ENCODE measurements around the gene CCL22. TPM values are rescaled to one million over a fixed set of nuclear protein-coding genes. Genes with fewer than 3 reads are reported as not detected.
"Not testable (repeated sequence)": the region's sequence is repeated elsewhere in the genome, so short reads cannot be mapped to it uniquely, and the experiment has no call there.

The CCL22 gene
- total RNA-seq, 1 donor: not detected

DNA sequence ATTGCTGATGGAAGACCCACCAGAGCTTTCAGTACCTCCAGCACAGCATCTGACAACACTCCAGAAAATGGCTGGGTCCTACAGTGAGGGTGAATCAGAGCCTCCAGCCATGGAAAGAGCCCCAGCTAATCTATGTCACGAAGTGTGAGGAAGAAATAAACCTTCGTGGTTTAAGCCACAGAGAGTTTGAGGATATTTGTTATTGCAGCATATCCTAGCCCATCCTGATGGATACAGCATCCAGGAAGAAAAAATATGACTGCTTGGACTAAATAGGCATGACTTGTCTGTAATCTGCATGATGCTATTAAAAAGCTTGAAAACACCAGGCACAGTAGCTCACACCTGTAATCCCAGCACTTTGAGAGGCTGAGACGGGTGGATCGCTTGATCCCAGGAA is 32.7 kb downstream of the CCL22 start:
- no peak for DNase-seq (ENCODE audit: low read depth in 2 of 3, low spot score in 2 of 3)

DNA sequence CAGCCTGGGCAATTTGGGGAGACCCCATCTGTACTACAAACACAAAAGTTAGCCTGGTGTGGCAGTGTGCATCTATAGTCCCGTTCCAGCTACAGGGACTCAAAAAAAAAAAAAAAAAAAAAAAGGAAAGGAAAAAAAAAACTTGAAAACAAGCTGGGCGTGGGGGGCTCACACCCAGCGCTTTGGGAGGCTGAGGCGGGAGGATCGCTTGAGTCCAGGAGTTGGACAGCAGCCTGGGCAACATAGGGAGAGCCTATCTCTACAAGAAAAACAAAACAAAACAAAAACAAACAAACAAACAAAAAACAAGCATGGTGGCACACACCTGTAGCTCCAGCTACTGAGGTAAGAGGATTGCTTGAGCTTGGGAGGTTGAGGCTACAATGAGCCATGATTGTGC is 33.1 kb downstream of the CCL22 start:
- no peak for DNase-seq (ENCODE audit: low read depth in 2 of 3, low spot score in 2 of 3)

DNA sequence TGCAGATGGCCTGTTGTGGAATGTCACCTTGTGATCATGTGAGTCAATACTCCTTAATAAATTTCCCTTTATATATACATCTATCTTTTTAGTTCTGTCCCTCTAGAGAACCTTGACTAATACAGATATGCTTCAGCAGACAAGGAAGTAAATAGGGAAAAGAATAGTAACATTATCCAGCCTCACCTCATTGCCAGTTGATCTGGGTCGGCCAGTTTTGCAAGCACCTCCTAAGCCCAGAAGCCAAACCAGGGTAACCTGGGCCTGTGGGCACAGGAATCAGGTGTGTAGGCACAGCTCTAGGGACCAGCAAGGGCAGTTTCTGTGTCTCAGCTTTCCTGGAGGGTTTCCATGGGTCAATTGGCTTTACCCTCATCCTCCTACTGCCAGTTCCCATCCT is 34.1 kb downstream of the CCL22 start:
- DNase-seq (ENCODE audit: low read depth in 2 of 3, low spot score in 2 of 3): no peak

DNA sequence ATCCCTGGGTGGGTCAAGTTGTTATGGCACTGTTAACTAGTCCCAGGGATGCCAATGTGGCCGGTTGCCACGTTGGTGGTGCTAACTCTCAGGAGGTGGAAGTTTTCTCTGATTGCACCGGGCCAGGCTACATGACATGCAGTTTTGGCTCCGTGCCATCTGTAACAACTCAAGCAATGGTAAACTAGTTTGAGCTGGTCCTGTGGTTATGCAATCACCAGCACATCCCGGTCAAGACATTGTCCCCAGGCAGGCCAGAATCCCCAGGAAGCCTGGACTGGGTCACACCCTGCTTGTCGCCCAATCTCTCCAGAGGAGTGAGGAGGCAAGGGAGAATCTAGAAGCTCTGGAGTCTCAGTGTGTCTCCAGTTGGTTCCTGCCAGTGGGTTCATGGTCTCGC is 35.9 kb downstream of the CCL22 start:
- no peak for DNase-seq (ENCODE audit: low read depth in 2 of 3, low spot score in 2 of 3)

DNA sequence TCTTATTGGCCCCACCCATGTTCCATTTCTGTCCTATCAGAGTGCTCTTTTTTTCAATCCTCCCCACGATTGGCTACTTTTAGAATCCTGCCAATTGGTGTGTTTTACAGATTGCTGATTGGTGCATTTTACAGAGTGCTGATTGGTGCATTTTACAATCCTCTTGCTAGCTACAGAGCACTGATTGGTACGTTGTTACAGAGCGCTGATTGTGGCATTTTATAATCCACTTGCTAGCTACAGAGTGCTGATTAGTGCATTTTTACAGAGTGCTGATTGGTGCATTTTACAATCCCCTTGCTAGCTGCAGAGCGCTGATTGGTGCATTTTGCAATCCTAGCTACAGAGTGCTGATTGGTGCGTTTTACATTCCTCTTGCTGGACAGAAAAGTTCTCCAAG is 36.4 kb downstream of the CCL22 start:
- DNase-seq (ENCODE audit: low read depth in 2 of 3, low spot score in 2 of 3): no peak

DNA sequence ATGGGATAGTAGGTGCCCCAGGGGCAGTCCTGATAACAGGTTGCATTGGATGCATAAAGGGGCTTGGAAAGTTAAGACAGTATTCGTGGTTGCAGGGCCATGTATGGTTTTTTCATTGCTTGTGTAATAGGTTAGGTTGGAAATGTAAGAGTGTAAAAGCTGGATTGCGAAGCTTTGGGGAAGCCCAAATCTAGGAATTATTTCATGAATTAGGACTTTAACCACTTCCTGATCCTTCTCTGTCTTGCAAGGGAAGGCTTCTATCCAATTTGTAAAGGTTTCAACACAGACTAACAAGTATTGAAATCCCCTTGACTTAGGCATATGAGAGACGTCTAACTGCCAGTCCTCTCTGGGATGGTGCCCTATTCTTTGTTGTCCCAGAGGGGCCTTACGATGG is 38.2 kb downstream of the CCL22 start:
- DNase-seq (ENCODE audit: low read depth in 2 of 3, low spot score in 2 of 3): no peak

DNA sequence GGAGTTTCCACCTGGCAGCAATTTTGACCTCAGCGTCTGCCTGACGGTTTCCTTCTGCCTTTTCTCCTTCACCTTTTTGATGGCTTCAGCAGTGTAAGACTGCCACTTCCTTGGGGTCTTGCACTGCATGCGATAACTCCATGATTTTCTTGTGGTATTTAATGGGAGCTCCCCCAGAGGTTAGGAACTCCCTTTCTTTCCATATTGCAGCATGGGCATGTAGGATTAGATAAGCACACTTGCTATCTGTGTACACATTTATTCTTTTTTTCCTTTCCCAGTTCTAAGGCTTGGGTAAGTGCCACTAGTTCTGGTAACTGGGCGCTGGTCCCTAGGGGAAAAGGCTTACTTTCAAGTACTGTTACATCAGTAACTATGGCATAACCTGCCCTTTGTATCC is 38.9 kb downstream of the CCL22 start:
- DNase-seq (ENCODE audit: low read depth in 2 of 3, low spot score in 2 of 3): not testable (repeated sequence)

DNA sequence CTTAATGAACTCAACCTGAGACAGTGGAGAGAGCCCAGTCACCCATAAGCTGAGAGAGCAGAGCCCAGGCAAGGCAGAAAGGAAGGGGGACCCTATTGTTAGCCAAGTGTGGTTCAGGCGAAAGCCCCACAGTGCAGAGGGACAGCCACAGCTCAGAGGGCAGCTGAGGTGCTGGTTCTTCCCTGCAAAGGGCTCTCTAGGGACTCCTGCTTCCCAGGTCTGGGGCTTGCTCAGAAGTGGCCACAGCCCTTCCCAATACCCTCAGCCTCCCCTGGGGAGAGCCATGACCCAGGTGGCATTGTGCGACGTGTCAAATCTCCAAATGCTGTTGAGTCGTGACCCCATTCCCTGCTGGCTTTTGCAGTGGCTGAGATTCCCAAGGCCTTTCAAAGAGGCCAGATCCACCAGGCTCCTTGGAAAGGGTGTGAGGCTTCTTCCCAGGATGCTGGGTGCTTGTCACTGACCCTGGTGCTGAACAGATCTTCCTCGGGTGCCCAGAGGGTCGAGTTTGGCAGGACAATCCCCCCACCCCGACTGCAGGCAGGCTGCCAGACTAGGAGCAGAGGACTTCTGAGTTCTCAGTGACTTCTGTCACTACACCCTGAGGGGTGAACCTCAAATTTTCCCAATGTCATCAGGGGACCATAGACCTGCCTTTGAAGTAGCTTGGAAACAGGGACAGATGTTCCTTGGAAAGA is 43.5 kb downstream of the CCL22 start:
- DNase-seq (ENCODE audit: low read depth in 2 of 3, low spot score in 2 of 3): no peak

DNA sequence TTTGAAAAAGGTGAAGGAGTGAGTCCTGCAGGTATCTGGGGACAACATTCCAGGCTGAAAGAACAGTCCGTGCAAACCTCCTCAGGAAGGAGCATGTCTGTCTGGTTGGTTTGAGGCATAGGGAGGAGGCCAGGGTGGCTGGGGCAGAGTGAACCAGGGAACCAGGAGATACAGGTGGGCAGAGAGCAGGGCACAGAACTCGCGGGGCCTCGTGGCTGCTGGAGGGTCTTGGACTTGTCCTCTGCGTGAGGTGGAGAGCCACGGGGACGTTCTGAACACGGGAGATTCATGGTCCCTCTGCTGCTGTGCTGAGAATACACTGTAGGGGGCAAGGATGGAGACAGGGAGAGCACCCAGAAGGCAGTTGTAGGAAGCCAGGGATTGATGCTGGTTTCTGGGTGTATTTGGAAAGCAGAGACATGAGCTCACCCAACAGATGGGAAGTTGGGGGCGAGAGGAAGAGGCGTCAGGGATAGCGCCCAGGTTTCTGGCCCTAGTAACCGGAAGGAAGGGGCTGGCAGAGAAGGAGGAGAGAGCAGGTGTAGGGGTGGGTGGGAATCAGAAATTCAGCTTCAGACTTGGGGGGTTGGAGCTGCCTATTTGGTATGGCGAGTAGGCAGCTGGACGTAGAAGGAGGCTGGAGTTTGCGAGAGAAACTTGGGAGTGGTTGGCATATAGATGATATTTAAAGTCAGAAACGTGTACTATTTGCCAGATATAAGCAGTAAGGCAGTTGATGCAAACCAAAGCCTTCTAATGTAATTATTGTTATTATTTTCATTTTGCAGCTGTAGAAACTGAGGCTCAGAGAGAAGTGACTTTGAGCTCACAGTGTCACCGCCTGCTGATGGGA is 45.6 kb downstream of the CCL22 start, which contains the start of gene CCL17:
CCL17 (plus strand) TSS at position 803 of the 853 bp plus-strand sequence. CDS start 9,166 bp downstream, outside the sequence.
- DNase-seq (ENCODE audit: low read depth in 2 of 3, low spot score in 2 of 3): no peak

DNA sequence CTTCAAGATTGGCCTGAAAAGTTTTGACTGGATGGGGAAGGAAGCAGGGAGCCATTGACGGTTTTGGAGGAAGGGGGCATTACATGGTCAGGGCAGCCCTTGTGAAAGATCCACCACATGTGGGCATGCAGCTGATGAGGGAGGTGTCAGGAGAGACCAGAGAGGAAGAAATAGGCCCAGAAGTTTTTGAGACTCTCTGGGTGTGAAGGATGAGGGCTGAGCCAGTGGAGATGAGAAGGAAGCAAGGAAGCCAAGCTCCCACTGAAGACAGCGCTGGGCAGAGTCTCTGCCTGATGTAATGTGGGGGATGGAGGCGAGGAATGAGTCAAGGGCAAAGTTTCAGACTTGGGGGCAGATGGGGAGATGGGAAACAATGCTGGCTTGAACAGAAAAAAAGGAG is 46.5 kb downstream of the CCL22 start:
- DNase-seq (ENCODE audit: low read depth in 2 of 3, low spot score in 2 of 3): no peak

DNA sequence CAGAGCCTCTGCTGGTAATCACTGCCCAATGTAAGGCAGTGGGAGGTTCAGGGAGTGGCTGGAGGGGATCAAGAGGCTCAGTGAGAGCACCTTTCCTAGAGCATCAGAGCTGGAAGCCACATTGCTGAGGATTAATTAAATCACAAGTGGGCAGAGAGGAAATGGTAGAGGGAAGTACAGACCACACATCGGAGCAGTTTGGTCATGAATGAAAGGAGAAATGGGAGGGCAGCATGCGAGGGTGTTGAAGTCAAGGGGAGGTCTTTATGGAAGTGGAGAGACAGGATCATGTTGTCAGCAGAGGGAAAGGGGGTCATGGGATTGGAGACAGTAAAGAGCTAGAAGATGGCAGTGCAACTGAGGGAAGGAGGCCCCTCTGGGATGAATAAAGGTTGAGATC is 48.3 kb downstream of the CCL22 start:
- DNase-seq (ENCODE audit: low read depth in 2 of 3, low spot score in 2 of 3): peak in 1 of 3 donors; percentile 28

DNA sequence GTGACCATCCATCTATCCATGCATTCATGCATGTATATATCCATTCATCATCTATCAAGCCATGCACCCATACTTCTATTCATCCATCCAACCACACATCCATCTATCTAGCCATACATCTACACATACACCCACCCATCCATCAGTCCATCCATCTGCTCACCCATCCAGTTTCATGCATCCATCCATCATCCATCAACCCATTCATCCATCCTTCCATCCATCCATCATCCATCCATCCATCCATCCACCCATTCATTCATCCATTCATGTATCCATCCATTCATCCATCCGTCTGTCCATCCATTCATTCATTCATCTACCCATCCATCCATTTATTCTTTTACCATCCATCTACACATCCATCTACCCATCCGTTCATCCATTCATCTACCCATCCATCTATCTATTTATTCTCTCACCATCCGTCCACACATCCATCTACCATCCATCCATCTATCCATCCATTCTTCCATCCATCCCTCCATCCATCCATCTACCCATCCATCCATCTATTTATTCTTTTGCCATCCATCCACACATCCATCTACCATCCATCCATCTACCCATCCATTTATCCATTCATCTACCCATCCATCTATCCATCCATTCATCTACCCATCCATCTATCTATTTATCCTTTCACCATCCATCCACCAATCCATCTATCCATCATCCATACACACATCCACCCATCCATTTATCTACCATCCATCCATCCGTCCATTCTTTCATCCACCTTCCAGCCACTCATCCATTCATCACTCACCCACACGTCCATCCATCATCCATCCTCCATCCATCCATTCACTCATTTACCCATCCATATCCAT is 49.2 kb downstream of the CCL22 start:
- DNase-seq (ENCODE audit: low read depth in 2 of 3, low spot score in 2 of 3): no peak

DNA sequence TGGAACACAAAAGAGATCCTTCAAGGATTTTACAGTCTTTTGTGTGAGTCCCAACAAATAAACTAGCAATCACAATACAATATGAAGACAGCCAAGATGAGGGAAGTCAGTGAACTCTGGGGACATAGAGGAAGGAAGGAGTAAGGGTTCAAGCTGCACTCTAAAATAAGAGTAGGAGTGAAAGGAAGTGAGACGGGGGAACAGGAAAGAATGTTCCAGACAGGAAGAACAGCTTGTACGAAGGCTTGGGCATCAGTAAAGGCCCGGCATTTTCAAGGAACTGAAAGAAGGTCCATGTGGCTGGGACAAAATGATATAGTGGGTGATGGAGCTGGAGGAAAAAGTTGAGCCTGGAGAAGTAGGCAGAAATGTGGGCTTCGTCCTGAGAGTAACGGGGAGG is 50.5 kb downstream of the CCL22 start:
- no peak for DNase-seq (ENCODE audit: low read depth in 2 of 3, low spot score in 2 of 3)

DNA sequence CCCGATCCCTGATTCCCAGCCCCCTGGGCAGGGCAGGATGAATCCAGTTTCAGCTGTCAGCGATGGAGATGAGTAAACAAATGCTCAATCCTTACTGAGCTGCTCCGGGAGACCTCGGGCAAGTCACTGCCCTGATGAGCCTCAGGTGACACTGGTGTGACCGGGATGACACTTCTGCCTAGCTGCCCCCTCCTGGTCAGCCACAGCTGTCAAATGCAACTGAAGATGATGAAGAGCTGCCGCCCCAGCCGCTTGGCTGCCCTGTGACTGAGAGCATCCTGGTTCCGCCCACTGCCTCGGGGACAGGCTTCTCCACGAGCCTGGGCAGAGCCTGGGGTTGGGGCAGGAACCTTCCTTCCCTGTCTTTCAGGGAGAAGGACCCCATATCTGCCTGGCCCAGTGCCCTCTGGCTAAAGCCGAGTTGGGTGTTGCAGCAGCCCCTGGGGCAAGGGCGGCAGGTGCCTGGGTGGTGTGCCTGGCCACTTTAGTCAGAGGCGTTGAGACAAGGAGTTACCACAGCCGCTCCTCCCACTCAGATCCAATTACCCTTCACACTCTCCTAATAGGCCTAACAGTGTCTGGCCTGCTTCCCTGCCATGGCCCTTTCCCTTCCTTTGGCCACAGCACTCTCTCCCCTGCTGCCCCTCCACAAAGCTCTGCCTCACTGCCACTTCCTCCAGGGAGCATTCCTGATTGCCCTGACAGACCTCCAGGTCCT is 51.4 kb downstream of the CCL22 start:
- DNase-seq (ENCODE audit: low read depth in 2 of 3, low spot score in 2 of 3): no peak

DNA sequence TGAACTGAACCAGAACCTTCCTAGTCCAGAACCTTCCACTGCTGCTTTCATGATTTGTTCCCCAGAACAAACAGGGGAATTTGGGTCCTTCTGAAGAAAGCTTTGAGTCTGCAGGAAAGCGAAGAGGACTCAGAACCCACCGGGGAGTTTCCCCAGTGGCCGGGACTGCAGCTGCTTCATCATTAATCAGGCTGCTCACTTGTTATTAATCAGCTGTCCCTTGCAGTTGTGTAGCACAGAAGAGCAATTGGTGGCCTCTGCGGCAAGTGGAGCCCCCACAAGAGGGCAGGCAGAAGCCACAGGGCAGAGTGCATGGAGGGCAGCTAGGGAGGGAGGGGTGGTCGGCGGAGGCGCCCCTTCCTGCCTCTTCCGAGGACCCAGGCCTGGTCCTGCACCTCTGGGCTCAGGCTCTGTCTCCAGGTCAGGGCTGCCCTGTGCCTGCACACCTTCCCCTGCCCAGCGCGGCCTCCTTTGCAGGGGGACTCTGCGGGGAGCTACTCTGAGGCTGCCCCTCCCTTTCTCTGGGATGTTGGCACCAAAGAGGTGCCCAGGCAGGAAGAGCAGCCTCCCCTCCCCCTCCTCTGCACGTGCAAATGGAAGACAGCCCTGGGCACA is 52.9 kb downstream of the CCL22 start:
- DNase-seq (ENCODE audit: low read depth in 2 of 3, low spot score in 2 of 3): no peak

DNA sequence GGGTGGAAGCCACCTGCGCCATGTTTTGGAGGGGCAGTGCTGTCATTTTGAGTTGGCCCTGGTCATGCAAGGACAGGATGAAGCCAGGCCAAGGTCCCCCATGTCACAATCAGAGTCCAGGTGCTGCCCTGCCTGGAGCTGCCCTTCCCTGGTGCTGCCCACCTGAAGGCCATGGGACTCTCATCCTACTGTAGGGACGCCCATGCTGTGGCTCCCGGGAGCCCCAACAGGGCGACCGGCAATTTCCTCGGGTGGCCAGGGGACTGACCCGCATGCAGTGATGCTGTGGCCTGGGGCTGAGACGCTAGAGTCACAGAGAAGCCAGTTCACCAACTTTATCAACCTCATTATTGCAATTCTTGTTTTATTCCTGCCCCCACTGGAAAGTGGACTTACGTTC is 54.0 kb downstream of the CCL22 start:
- no peak for DNase-seq (ENCODE audit: low read depth in 2 of 3, low spot score in 2 of 3)

DNA sequence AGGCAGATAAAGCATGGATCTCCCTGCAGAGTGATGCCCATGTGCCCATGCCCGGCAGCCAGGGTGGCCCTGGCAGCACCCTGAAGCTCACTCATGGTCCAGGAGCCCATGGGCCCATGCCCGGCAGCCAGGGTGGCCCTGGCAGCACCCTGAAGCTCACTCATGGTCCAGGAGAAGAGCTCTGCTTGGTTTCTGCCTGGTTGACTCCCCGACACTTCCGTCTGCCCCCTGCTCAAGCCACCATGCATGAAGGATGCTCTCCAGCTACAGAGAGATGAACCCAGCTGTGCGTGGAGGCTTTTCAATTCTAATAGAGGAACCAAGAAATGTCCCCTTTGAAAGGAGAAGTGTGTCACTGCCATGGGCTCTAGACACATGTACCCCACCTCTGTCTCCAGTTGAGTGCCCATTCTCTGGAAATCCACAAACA is 54.7 kb downstream of the CCL22 start:
- no peak for DNase-seq (ENCODE audit: low read depth in 2 of 3, low spot score in 2 of 3)

DNA sequence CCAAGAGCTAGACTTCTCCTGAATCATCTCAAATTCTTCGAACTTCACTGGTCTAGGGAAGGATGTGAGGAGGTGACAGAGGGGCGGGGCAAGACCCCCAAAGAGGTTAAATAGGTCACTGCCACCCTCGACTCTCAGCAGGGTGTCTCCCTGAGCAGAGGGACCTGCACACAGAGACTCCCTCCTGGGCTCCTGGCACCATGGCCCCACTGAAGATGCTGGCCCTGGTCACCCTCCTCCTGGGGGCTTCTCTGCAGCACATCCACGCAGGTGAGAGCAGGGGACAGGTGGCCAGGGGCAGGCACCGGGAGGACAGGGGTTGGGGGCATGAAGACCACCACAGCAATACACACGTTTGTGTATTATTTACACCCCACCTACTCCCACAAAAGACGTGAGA is 55.1 kb downstream of the CCL22 start:
- DNase-seq (ENCODE audit: low read depth in 2 of 3, low spot score in 2 of 3): no peak
